Suppressor macrophage treated with lipopolysaccharide for 1 hour (primary cell): ENCODE measurements around the gene FDPS.
"Not testable (repeated sequence)": the region's sequence is repeated elsewhere in the genome, so short reads cannot be mapped to it uniquely, and the experiment has no call there.

Source experiments
- DNase-seq, 3 donors: peaks; one replicate each; pipeline ENCODE4 v3.0.0-alpha.2; 2020 to 2022

Gene FDPS

GRCh38 chr1:155286544-155286943 is 22.1 kb upstream of the FDPS start:
- DNase-seq, result no peak

DNA sequence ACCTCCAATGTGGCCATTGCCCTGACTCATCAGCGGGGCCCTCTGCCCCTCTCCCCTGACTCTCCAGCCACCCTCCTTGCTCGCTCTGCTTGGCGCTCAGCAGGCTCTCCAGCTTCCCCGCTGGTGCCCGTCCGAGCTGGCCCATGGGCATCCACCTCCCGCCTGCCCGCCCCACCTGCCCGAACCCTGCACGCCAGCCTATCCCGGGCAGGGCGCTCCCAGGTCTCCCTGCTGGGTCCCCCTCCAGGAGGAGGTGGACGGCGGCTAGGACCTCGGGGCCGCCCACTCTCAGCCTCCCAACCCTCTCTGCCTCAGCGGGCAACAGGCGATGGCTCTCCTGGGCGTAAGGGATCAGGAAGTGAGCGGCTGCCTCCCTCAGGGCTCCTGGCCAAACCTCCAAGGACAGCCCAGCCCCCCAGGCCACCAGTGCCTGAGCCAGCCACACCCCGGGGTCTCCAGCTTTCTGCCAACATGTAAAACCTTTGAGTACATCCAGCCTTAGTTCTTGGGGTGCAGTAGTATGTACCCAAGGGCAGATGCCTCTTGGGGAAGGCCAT is 20.6 kb upstream of the FDPS start:
- DNase-seq, result no peak

- not testable (repeated sequence) for DNase-seq
Measured at GRCh38 chr1:155291006-155291405, 17.7 kb upstream of the FDPS start.

DNA sequence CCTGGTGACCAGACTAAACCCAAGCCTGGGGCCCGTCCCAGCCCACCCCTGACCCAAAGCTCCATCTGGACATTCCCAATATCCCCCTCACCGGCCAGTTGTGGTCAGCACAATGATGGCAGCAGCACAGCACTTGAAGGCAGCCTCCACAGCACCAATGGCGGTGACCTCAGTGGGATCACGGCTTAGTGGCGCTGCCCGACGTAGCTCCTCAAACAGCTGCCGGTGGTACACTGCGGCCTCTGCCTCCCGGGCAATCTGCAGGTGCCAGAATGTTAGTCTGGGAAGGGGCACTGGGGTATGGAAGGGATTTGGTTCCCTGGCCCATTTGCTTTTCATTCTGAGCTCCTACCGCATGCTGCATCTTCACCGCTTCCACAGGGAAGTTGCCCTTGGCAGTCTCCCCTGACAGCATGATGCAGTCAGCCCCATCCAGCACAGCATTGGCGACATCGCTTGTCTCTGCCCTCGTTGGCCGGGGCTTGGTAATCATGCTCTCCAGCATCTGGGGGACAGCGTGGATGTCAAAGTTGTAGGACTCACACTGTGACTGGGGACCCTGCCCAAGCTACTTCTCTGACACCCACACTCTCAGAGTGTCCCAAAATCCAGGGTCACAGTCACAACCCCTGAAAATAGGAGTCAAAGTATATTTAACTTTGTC is 15.4 kb upstream of the FDPS start:
- no peak for DNase-seq

DNA sequence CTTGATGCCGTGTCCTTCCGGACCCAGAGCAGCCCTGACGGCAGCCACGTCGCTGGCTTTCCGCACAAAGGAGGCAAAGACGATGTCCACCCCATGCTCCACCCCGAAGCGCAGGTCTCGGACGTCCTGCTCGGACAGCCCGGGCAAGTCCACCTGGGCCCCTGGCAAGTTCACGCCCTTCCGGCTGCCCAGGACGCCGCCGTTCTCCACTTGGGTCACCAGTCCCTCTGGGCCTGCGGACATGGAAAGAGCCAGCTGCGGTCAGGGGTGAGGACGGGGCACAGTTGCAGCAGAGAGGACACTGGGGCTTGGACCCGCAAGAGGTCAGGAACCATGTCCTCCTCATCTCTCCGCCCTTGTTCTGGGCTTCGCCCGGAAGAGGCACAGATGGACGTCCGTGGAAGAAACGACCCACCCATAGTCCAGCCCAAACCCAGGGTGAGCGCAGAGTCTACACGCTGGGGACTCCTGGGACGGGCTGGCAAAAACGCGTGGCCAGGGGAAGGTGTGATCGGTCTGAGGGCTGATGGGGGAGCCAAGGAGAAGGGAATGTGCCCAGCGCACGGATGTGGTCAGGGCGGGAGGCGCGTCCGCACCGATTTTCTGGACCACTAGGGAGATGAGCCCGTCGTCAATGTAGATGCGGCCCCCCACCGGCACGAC is 14.0 kb upstream of the FDPS start:
- no peak for DNase-seq

DNA sequence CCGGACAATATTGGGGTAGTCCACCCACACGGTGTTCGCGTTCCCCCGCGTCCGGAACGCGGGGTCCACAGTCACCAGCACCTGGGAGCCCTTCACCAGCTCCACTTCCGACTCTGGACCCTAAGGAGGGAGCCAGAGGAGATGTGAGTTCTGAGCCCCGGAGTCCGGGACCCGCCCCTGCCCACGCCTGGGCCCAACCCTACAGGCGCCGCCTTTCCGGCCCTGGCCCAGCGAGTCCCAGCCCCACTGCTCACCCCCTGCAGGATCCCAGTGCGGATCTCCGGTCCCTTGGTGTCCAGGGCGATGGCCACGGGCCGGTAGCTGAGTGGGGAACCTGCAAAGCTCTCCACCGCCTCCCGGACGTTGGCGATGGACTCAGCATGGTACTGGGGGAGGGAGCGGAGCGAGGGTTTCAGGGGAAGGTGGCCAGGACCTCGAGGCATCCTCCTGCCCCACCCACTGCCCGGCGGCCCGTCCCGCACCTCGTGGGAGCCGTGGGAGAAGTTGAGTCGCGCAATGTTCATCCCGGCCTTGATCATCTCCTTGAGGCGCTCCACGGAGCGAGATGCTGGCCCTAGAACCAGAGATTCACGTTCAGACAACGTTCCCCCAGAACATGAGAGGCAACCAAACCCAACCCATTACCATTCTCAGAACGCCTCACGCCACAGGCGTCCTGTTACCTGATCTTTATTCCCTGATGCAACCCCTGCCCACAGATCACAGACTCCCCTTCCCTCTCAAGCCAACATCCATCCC is 13.3 kb upstream of the FDPS start:
- no peak for DNase-seq

GRCh38 chr1:155295942-155296267 is 12.8 kb upstream of the FDPS start:
- no peak for DNase-seq

DNA sequence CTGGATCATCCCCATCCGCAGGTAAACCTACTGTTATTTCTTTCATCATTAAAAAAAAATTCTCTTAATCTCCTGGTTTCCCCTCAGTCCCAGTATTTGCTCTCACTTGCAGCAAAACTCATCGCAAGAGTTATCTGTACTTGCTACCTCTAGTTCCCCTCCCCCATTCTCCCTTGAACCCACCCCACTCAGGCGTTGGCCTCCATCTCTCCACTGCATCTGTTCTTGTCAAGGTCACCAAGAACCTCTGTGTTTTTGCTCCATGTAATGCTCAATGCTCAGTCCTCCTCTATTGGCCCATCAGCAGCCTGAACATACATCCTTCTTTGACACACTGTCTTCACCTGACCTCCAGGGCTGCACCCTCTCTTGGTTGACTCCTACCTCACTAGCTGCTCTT is 12.0 kb upstream of the FDPS start:
- no peak for DNase-seq

GRCh38 chr1:155297384-155297783 is 11.3 kb upstream of the FDPS start:
- no peak for DNase-seq

- no peak for DNase-seq
Measured at GRCh38 chr1:155300024-155300423, 8.6 kb upstream of the FDPS start.

DNA sequence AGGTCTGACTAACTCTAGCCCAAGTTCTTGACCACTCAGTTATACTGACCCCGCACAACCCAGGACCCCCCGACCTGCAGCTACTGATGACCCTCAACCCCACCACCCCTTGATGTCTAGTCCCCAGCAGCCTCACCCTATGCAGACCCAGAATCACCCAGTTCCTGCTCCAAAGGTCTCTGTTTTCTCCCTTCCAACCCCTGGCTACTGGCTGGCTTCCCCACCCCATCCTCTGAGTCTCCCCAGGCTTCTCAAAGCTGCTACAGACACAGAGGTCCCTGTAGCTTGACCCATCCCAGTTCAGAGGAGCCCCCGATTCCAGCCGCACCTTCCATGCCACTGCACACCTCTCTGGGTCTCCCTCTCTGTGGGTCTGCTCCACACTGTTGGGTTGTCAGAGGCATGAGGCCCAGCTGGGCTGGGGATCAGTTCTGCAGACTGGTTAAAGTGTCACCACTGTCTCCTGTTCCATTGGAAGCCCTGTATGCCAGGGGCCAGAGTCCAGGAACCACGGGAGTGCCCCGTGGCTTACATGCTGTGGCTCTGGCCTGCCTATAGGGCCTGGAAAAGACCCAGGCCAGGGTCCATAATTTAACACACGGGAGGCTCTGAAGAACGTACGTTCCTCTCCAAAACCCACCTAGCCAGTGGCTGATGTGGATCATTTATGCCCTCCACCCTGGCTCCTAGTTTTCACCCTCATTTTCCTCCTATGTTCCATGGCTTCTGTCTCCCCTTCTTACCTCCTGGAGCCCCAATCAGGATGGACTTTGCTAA is 7.9 kb upstream of the FDPS start:
- DNase-seq, result no peak

DNA sequence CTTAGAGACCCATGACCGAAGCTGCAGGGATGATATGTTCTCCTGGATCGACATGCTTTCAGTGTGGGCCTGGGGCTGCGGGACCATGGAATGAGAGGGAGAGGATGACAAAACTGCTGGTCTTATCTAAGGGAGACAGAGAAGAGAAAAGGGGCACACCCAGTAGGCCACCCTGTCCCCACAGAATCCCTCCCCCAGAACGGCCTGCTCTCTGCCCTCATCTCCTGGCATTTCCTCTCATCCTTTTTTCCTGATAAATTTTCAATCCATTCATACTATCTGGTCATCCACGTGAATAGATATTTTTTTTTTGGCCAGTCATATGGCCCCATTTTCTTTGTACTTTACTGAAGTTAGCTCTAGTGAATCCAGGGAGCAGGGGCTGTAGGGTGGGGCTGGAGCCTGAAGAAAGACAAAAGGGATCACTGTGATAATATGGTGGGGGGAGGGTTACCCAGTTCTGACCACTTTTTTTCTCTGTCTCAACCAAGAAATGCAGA is 7.3 kb upstream of the FDPS start, which contains the start of gene PKLR:
PKLR (minus strand) TSS at position 97 of the 500 bp plus-strand sequence; CDS start at position 54, 43 bp downstream.
- DNase-seq, result no peak

DNA sequence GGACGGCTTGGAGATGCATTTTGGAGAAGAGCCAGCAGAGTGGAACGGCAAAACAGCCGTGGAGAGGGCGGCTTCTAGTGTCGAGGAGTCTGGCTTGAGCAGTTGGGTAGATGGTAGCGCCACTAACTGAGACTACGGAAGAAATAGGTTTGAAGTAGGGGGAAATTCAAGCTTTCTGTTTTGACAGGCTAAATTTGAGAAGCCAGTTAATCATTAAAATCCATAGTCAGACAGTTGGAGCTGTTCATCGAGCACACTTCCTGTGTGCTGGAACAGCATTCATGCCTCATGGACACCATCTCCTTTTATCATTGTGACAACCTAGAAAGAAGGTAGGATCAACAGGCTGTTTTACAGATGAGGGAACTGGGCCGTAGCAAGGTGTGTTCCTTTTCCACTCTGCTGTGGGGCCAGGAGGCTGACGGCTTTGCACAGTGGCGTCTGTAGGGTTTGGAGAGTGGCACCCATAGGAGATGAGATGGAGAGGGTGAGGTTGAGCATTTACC is 4.1 kb upstream of the FDPS start:
- DNase-seq, result no peak

DNA sequence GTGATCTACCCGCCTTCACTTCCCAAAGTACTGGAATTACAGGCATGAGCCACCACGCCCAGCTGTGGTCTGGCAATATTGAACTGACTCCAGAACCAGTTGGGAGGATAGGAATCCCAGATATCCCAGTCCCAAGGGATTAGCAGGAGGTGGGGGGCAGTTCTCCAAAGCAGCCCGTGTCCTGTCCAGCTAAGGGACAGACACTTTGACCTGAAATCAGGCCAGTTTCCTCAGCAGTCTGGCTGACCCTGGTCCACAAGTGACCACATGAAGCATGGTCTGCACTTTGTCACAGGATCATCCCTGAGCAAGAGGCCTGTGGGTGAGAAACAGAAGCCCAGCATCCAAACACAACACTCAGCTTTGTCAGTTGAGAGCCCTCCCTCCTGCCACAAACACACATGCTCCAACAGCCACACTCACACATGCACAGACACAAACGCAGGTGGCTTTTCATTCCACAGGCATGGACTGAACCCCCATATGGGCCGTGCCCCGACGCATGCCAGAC is 2.7 kb upstream of the FDPS start:
- no peak for DNase-seq

GRCh38 chr1:155307247-155307740 is 1.4 kb upstream of the FDPS start:
- peak; percentile 50 to 59 (median 56) for DNase-seq

DNA sequence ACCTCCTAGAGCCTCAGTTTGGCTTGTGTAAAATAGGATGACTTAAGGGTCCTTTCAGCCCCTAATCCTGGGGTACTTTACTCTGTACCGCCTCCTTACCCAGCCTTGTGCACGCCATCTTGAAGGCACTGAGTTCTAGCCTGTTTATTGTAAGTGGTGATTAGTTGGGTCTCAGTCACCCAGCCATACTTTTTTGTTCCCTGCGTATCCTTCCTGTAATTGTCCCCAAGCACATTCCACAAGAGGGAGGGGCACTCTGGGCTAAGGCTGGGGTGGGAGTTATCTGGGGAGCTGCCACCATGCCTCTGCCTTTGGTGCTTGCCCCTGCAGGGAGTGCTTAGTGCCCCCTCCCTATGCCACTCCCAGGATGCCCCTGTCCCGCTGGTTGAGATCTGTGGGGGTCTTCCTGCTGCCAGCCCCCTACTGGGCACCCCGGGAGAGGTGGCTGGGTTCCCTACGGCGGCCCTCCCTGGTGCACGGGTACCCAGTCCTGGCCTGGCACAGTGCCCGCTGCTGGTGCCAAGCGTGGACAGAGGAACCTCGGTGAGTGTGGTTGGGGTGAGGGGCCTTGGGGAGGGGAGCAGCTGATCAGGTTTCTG is 856 bp downstream of the FDPS start:
- peak in 2 of 3 donors; percentile 10 to 45 for DNase-seq

DNA sequence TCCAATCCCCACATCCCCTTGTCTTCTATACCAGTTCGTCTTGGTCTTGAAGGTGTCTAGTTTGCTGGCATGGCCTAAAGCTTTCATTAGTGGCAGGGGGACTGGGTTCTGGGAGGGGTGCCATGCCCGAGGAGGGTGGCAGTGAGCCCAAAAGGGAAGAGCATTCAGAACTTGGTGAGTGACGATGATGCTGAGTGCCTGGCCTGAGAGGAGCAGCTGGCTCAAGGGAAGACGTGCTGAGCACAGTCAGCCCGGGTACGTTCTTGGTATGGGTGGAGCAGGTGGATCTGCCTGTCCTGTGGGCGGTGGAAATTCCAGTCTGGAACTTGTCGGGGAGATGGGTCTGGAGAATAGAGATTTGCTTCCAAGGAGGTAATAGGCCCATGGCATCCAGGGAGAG is 4.6 kb downstream of the FDPS start:
- no peak for DNase-seq

DNA sequence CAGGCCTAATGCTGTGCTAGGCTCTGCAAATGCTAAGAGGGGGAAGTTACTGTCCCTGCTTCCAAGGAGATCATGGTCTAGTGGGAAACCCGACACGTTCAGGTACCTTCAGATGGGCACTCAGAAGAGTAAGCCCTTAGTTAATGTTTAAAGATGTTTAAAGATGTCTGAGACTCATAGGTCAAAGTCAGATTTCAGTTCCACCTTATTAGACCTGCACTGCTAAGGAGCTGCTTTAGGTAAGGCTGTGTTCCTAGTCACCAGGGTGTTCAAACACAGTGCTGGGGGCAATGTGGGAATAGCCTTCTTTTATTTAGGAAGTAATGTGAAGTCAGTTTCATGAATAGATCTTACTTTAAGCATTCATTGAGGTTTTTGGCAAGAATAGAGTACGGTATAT is 8.3 kb downstream of the FDPS start:
- no peak for DNase-seq

DNA sequence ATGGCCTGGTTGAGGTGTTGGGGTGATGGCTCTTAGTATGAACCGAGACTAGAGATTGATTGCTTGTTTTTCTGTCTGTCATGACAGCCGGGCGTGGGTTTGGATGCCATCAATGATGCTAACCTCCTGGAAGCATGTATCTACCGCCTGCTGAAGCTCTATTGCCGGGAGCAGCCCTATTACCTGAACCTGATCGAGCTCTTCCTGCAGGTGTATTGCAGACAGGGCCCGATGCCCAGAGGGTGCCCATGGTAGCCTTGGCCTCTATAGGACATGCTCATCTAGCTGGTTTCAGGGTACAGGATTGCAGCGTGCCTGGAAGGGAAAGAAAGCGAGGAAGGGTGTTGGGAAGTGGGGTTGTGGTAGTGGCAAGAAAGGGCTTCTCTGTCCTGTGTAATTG is 9.4 kb downstream of the FDPS start:
- no peak for DNase-seq

DNA sequence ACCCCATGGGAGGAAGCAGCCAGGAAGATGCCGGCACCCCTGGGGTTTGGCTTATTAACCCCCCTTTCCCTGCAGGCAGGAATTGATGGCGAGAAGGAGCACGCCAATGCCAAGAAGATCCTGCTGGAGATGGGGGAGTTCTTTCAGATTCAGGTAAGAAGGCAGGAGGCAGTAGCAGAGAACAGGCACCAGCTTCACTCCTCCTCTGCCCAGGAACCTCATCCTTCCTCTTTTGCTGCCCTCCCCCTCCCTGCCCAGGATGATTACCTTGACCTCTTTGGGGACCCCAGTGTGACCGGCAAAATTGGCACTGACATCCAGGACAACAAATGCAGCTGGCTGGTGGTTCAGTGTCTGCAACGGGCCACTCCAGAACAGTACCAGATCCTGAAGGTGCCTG is 10.9 kb downstream of the FDPS start:
- no peak for DNase-seq

DNA sequence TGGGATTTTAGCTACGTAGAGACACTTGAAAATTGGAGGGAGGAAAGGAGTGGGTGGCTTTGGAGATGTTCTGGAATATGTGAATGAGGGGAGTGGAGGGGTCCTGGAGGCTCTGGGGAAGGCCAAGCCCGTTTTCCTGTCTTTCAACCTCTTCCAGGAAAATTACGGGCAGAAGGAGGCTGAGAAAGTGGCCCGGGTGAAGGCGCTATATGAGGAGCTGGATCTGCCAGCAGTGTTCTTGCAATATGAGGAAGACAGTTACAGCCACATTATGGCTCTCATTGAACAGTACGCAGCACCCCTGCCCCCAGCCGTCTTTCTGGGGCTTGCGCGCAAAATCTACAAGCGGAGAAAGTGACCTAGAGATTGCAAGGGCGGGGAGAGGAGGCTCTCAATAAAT is 11.6 kb downstream of the FDPS start:
- DNase-seq, result peak in 1 of 3 donors; percentile 4
